B cell (primary cell): ENCODE data around the gene TSEN54. TPM values are rescaled to one million over a fixed set of nuclear protein-coding genes. Genes with fewer than 3 reads are reported as not detected.

ENCODE experiments used
- ATAC-seq: fragments of 200-7000 bp; cut with Tn5 transposase; one replicate; pipeline ENCODE4 v1.10.0; 2021; ENCODE audit warnings: low read depth, mild to moderate bottlenecking, moderate number of reproducible peaks, moderate library complexity
- CTCF ChIA-PET: fragments of 350-600 bp; sonication (Branson Sonifier 250); formaldehyde crosslinking; loops from one replicate; lab custom pipeline; 2021; ENCODE audit warnings: antibody characterized with exemption, inconsistent platforms; lab: Charles Lee
- POLR2A ChIA-PET: fragments of 350-600 bp; sonication (Branson Sonifier 250); formaldehyde crosslinking; loops from one replicate; lab custom pipeline; 2021; ENCODE audit warnings: antibody characterized with exemption; lab: Charles Lee
- DNase-seq: peaks from one replicate; pipeline ENCODE4 v3.0.0; 2013
- H2AFZ ChIP-seq: 2 replicates; pipeline ENCODE4 v1.6.1; 2012; ENCODE audit warnings: mild to moderate bottlenecking, low read depth, low read length; ENCODE audit not compliant: insufficient read depth, poor library complexity, severe bottlenecking
- H3K27ac ChIP-seq, 2 donors: 1 replicate in 1 of 2; 2 replicates in 1 of 2; pipeline ENCODE4 v1.5.1; 2012 to 2013; ENCODE audit warnings: low read length in 2 of 2, mild to moderate bottlenecking in 2 of 2, moderate library complexity in 1 of 2
- H3K27me3 ChIP-seq, 4 experiments: fragments of 200-600 bp in 1 of 4; sonication (generic) in 1 of 4; replicated peaks in 1 of 4; 1 replicate in 2 of 4; 2 replicates in 2 of 4; pipeline versions ENCODE4 v1.6.1 to v1.7.0; 2013 to 2016; ENCODE audit warnings: low read length in 3 of 4, mild to moderate bottlenecking in 2 of 4, mixed read lengths in 1 of 4, moderate library complexity in 1 of 4; ENCODE audit not compliant: insufficient read depth in 4 of 4, control insufficient read depth in 3 of 4; ENCODE audit errors: control extremely low read depth in 1 of 4
- H3K36me3 ChIP-seq, 2 experiments: replicated peaks in 1 of 2; 1 replicate in 1 of 2; 2 replicates in 1 of 2; pipeline versions ENCODE4 v1.6.1 to v1.7.1; 2013; ENCODE audit warnings: low read length in 1 of 2; ENCODE audit not compliant: insufficient read depth in 2 of 2, control insufficient read depth in 1 of 2; ENCODE audit errors: control extremely low read depth in 1 of 2, extremely low read depth in 1 of 2
- H3K4me1 ChIP-seq, 2 donors: fragments of 200-600 bp in 1 of 2; sonication (generic) in 1 of 2; 1 replicate in 1 of 2; 2 replicates in 1 of 2; pipeline versions ENCODE4 v1.5.1 to v1.6.1; 2013 to 2017; ENCODE audit warnings: low read length in 2 of 2; ENCODE audit not compliant: control insufficient read depth in 2 of 2, insufficient read depth in 2 of 2
- H3K4me2 ChIP-seq: replicated peaks from 2 replicates; pipeline ENCODE3; 2012; ENCODE audit warnings: mild to moderate bottlenecking, low read depth, low read length; ENCODE audit not compliant: poor library complexity, severe bottlenecking
- H3K4me3 ChIP-seq, 5 experiments: fragments of 200-600 bp in 1 of 5; sonication (generic) in 1 of 5; 1 replicate in 3 of 5; 2 replicates in 2 of 5; pipeline versions ENCODE4 v1.5.1 to v1.7.0; 2011 to 2016; ENCODE audit warnings: low read length in 4 of 5, mild to moderate bottlenecking in 4 of 5, low read depth in 2 of 5, control low read depth in 1 of 5, moderate library complexity in 1 of 5; ENCODE audit not compliant: insufficient read depth in 1 of 5; ENCODE audit errors: control extremely low read depth in 1 of 5, extremely low read depth in 1 of 5
- H3K79me2 ChIP-seq: fragments of 200-600 bp; sonication (generic); one replicate; pipeline ENCODE4 v1.6.0; 2016; ENCODE audit warnings: low read length; ENCODE audit not compliant: control insufficient read depth, insufficient read depth
- H3K9ac ChIP-seq: fragments of 200-600 bp; sonication (generic); 2 replicates; pipeline ENCODE4 v1.6.1; 2017; ENCODE audit warnings: mild to moderate bottlenecking, low read length, moderate library complexity
- H3K9me3 ChIP-seq, 3 donors: one replicate each; pipeline versions ENCODE4 v1.6.1 to v1.7.1; 2013; ENCODE audit warnings: low read length in 2 of 3; ENCODE audit not compliant: control insufficient read depth in 2 of 3, insufficient read depth in 1 of 3; ENCODE audit errors: control extremely low read depth in 1 of 3
- H4K20me1 ChIP-seq: 2 replicates; pipeline ENCODE4 v1.6.0; 2012; ENCODE audit warnings: mild to moderate bottlenecking, low read length; ENCODE audit not compliant: insufficient read depth, control insufficient read depth, poor library complexity, severe bottlenecking
- H3K27ac Mint-ChIP-seq: one replicate; pipeline ENCODE4 v1.8.0; 2021; ENCODE audit warnings: mixed read lengths
- H3K27me3 Mint-ChIP-seq: one replicate; pipeline ENCODE4 v1.8.0; 2021; ENCODE audit warnings: mixed read lengths
- H3K4me1 Mint-ChIP-seq: one replicate; pipeline ENCODE4 v1.8.0; 2021; ENCODE audit warnings: mixed read lengths
- H3K4me3 Mint-ChIP-seq: one replicate; pipeline ENCODE4 v1.8.0; 2021; ENCODE audit warnings: mixed read lengths
- H3K9me3 Mint-ChIP-seq: one replicate; pipeline ENCODE4 v1.8.0; 2022; ENCODE audit warnings: mixed read lengths; ENCODE audit not compliant: insufficient read depth
- CTCF ChIP-seq: fragments of 200-600 bp; IDR thresholded peaks from one replicate; pipeline ENCODE4 v1.8.0; 2022; ENCODE audit warnings: antibody characterized with exemption, mild to moderate bottlenecking
- EZH2 ChIP-seq: IDR thresholded peaks from 2 replicates; pipeline ENCODE4 v1.6.1; 2012; ENCODE audit warnings: borderline replicate concordance, low read depth, mild to moderate bottlenecking, moderate library complexity, low read length; ENCODE audit not compliant: insufficient read depth, poor library complexity, severe bottlenecking
- WGBS: methylation state at CpG from one replicate; pipeline ENCODE4 v1.1.5; 2013; ENCODE audit warnings: missing lambda C conversion rate; ENCODE audit not compliant: insufficient coverage; 5-methylcytosine and 5-hydroxymethylcytosine counted together
- intact Hi-C: fragments of 100-400 bp; cut with micrococcal nuclease; formaldehyde crosslinking; loops from one replicate; pipeline ENCODE4 v1.10.0; 2022
- polyA plus RNA-seq: library from polyadenylated mRNA; depleted of rRNA; stranded (reverse); fragments of >200 nt; gene quantifications from 2 replicates; pipeline ENCODE4 v1.2.3, GENCODE V29; 2012
- total RNA-seq, 2 donors: library from RNA; stranded (reverse); fragments of 120-200 nt in 1 of 2; gene quantifications; 1 replicate in 1 of 2; 2 replicates in 1 of 2; pipeline versions ENCODE4 v1.2.3 to v1.2.4, GENCODE V29; 2013 to 2022

TSEN54 gene
- total and polyA plus RNA-seq, 2 donors (not counting 1 experiment from before 2014, with no cell fraction given): 33.0 to 45.9 TPM

DNA sequence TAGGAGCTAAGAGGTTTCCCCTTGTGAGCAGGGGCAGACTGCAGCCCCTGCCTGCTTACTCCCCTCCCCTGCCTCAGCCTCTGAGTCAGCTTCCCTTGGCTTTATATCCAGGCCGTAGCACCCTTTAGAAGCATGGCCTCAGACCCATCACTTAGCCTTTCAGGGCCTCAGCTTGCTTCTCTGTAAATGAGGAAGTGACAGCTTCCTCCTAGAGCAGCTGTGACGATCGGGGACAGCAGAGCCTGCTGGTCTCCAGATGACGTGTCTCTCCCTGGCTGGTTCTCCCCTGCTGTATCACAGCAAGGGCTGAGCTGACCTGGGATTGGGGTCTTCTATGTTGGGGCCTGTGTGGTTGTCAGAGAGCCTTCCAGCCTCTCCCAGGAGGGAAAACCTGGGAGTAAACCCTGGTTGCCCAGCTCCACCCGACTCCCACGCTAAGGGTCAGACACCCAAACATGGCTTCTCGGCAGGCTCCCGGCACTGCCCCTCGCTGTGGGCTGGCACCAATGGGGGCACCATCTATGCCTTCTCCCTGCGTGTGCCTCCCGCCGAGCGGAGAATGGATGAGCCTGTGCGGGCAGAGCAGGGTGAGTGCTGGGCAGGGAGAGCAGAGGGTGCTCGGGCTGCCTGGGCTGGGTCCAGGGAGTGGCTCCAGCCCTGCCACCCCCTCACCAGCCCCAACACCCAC, 55.0 kb downstream of the TSEN54 start:
- peak overlapping the region; percentile 96 for H3K27ac Mint-ChIP-seq
- Histone ChIP-seq H4K20me1 (no peaks in the 10 kb centered on the region), H3K9me3 (no peaks in the 10 kb centered on the region), H3K27ac (peak overlapping the region; percentile 80 to 93), H3K4me3 (peak overlapping the region in 2 of 5 experiments; percentile 28 to 35), H3K9ac (peak overlapping the region; percentile 21), H3K79me2 (no peaks in the 10 kb centered on the region), H3K4me1 (peaks cover 23 to 28% of the 10 kb centered on the region in 2 donors), H3K27me3 (no peaks in the 10 kb centered on the region), H3K36me3 (peaks cover 0 to 3% of the 10 kb centered on the region in 2 experiments), H3K4me2 (peak overlapping the region; percentile 60), H2AFZ (peak overlapping the region; percentile 68)
- H3K4me1 Mint-ChIP-seq: peaks cover 23% of the 10 kb centered on the region
- CTCF ChIA-PET: interaction anchor here (0.9 to 1.5 kb wide), 10 partner anchors 10 to 176 kb away, joined by 3 to 9 read pairs (median 4); partner anchors contain the start of genes LLGL2, MYO15B and TSEN54
- TF ChIP-seq EZH2 (no peak), CTCF (no peak)
- H3K27me3 Mint-ChIP-seq: no peaks in the 10 kb centered on the region
- 59% methylated on average over 10 of the region's 15 CpGs for WGBS
- peak overlapping the region; percentile 71 for H3K4me3 Mint-ChIP-seq
- peak; percentile 88 for DNase-seq
- H3K9me3 Mint-ChIP-seq: no peaks in the 10 kb centered on the region
- POLR2A ChIA-PET: interaction anchor here (0.6 to 1.0 kb wide), 5 partner anchors 18 to 182 kb away, joined by 3 to 15 read pairs (median 3); no protein-coding TSS in a partner anchor
- intact Hi-C loops: loop anchor here (1.0 kb wide), 3 partner anchors 18 to 55 kb away; partner anchors contain the start of genes LLGL2 and TSEN54
- peak; percentile 97 for ATAC-seq

- Histone ChIP-seq H3K9me3 (no peaks in the 10 kb centered on the region), H2AFZ (no peak overlapping the region), H4K20me1 (no peaks in the 10 kb centered on the region), H3K36me3 (peaks cover 0 to 3% of the 10 kb centered on the region in 2 experiments), H3K79me2 (no peaks in the 10 kb centered on the region), H3K4me2 (peak overlapping the region; percentile 60), H3K9ac (no peak overlapping the region), H3K27ac (peak overlapping the region; percentile 80 to 93), H3K4me1 (peaks cover 18 to 23% of the 10 kb centered on the region in 2 donors), H3K27me3 (no peaks in the 10 kb centered on the region), H3K4me3 (peak overlapping the region in 1 of 5 experiments; percentile 28)
- CTCF ChIA-PET: interaction anchor here (1.2 to 1.5 kb wide), 6 partner anchors 11 to 46 kb away, joined by 3 to 9 read pairs (median 4); partner anchors contain the start of genes LLGL2 and MYO15B
- Mint-ChIP-seq H3K27ac (peak overlapping the region; percentile 37), H3K4me1 (peaks cover 18% of the 10 kb centered on the region), H3K4me3 (peak overlapping the region; percentile 7), H3K27me3 (no peaks in the 10 kb centered on the region), H3K9me3 (no peaks in the 10 kb centered on the region)
- intact Hi-C loops: loop anchor here (1.0 kb wide), 3 partner anchors 17 to 56 kb away; partner anchors contain the start of genes LLGL2 and TSEN54
- ATAC-seq: no peak
- no peak for TF ChIP-seq EZH2
- no peak for TF ChIP-seq CTCF
- WGBS: 93% methylated on average over 14 of the region's 16 CpGs
- POLR2A ChIA-PET: interaction anchor here (0.6 kb wide), 1 partner anchor 40 kb away, joined by 15 read pairs; no protein-coding TSS in a partner anchor
- DNase-seq: no peak
These were observed 55.5 kb downstream of the TSEN54 start for GRCh38 chr17:75571885-75572215.
